Panc1 (cell line): ENCODE data around the gene SPEM3. TPM values are rescaled to one million over a fixed set of nuclear protein-coding genes. Genes with fewer than 3 reads are reported as not detected.

ENCODE experiments used
- ATAC-seq: fragments of 200-7000 bp; cut with Tn5 transposase; 2 replicates; pipeline ENCODE4 v1.9.1; 2020; ENCODE audit warnings: mild to moderate bottlenecking, moderate library complexity
- BruUV-seq: library from RNA; stranded (reverse); fragments of 400-500 nt; replicated peaks from 2 replicates; lab custom pipeline; 2021; lab: Mats Ljungman, UMichigan
- CTCF ChIA-PET: fragments of 300-600 bp; sonication (Branson Sonifier 250); formaldehyde crosslinking; loops from one replicate; lab custom pipeline; 2022; ENCODE audit warnings: antibody characterized with exemption; lab: Charles Lee
- POLR2A ChIA-PET: fragments of 300-600 bp; sonication (Branson Sonifier 250); formaldehyde crosslinking; loops from one replicate; lab custom pipeline; 2022; ENCODE audit warnings: antibody characterized with exemption; lab: Charles Lee
- DNase-seq: peaks from one replicate; pipeline ENCODE4 v3.0.0-alpha.2; 2010; ENCODE audit warnings: low read depth, low spot score
- H3K27ac ChIP-seq: 2 replicates; pipeline ENCODE4 v1.5.1; 2011; ENCODE audit warnings: mild to moderate bottlenecking, low read length, inconsistent platforms
- H3K27me3 ChIP-seq: fragments of 200-500 bp; sonication (Bioruptor generic); 2 replicates; pipeline ENCODE4 v1.6.0; 2014; ENCODE audit warnings: low read length, inconsistent platforms; ENCODE audit not compliant: control insufficient read depth, insufficient read depth
- H3K36me3 ChIP-seq: fragments of 200-500 bp; sonication (Bioruptor generic); 2 replicates; pipeline ENCODE4 v1.5.1; 2014; ENCODE audit warnings: inconsistent platforms, mild to moderate bottlenecking, low read length, moderate library complexity; ENCODE audit not compliant: control insufficient read depth, insufficient read depth
- H3K4me1 ChIP-seq: 2 replicates; pipeline ENCODE4 v1.5.1; 2011; ENCODE audit warnings: inconsistent platforms, mild to moderate bottlenecking, low read length, moderate library complexity; ENCODE audit not compliant: control insufficient read depth, insufficient read depth
- H3K4me3 ChIP-seq, 2 experiments: 2 replicates each; pipeline ENCODE4 v1.5.1; 2011 to 2012; ENCODE audit warnings: low read depth in 2 of 2, low read length in 2 of 2, mild to moderate bottlenecking in 2 of 2, inconsistent platforms in 1 of 2, moderate library complexity in 1 of 2
- H3K9me3 ChIP-seq: fragments of 200-500 bp; sonication (Bioruptor generic); 2 replicates; pipeline ENCODE4 v1.5.1; 2014; ENCODE audit warnings: low read depth, mild to moderate bottlenecking, inconsistent platforms, low read length, moderate library complexity; ENCODE audit not compliant: control insufficient read depth, insufficient read depth
- POLR2AphosphoS5 ChIP-seq: IDR thresholded peaks from 2 replicates; pipeline ENCODE4 v1.6.1; 2012; ENCODE audit warnings: mild to moderate bottlenecking, low read depth, low read length, moderate library complexity
- SIN3A ChIP-seq: IDR thresholded peaks from 2 replicates; pipeline ENCODE4 v1.6.1; 2012; ENCODE audit warnings: low read depth, mild to moderate bottlenecking, low read length, moderate library complexity, borderline replicate concordance; ENCODE audit not compliant: insufficient read depth
- TCF7L2 ChIP-seq: IDR thresholded peaks from 2 replicates; pipeline ENCODE4 v1.6.1; 2011; ENCODE audit warnings: mild to moderate bottlenecking, low read depth, low read length, inconsistent platforms
- in situ Hi-C: cut with HindIII; loops from 2 replicates; pipeline ENCODE4 v1.10.0; 2016; ENCODE audit warnings: low sequenced_read_pairs, low pct_unique_long_range_greater_than_20kb
- intact Hi-C: fragments of 100-400 bp; cut with micrococcal nuclease; formaldehyde crosslinking; loops from one replicate; pipeline ENCODE4 v1.10.0; 2022; ENCODE audit not compliant: unreplicated experiment
- total RNA-seq: library from RNA; stranded (reverse); gene quantifications from one replicate; pipeline ENCODE4 v1.2.1, GENCODE V29; 2021; ENCODE audit not compliant: unreplicated experiment
- TF ChIP-seq, protein P1 (sequence below), 2 experiments: IDR thresholded peaks; 2 replicates each; pipeline ENCODE4 v1.6.1; 2011 to 2012; ENCODE audit warnings: low read depth in 2 of 2, control low read depth in 1 of 2, low read length in 1 of 2, mild to moderate bottlenecking in 1 of 2, moderate library complexity in 1 of 2; ENCODE audit not compliant: insufficient read depth in 1 of 2
- TF ChIP-seq, protein P2 (sequence below): fragments of 450-650 bp; IDR thresholded peaks from 2 replicates; pipeline ENCODE4 v1.5.1; 2017; ENCODE audit warnings: mild to moderate bottlenecking

SPEM3 gene
- total RNA-seq, 1 experiment from 2014 or later: not detected

DNA sequence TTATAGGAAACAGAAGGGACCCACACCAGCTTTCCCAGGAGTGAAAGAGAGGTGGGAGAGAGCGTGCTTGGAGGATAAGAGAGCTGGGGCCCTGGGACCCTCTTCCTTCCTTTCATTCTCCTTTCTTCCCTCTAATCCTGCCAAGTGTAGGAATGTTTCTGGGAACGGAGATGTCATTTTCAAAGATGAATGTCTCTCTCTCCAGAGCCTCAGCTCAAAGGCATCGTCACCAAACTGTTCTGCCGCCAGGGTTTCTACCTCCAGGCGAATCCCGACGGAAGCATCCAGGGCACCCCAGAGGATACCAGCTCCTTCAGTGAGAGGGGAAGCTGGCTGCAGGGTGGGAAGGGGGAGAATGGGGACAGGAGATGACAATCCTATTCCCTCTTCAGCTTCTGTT is 12.6 kb downstream of the SPEM3 start:
- intact Hi-C loops: no loop called here
- Histone ChIP-seq H3K27me3 (no peaks in the 10 kb centered on the region), H3K4me3 (no peak overlapping the region), H3K9me3 (no peaks in the 10 kb centered on the region), H3K36me3 (no peaks in the 10 kb centered on the region), H3K27ac (no peak overlapping the region), H3K4me1 (peaks cover 18% of the 10 kb centered on the region)
- DNase-seq: no peak
- in situ Hi-C loops: no loop called here
- POLR2A ChIA-PET: interaction anchor here (0.5 to 0.7 kb wide), 3 partner anchors 10 to 16 kb away, joined by 3 to 16 read pairs (median 6); no protein-coding TSS in a partner anchor
- no TSS peak for BruUV-seq
- ATAC-seq: no peak
- TF ChIP-seq SIN3A (no peak), TCF7L2 (no peak)
- CTCF ChIA-PET: interaction anchor here (0.6 to 0.8 kb wide), 3 partner anchors 85 to 119 kb away, joined by 3 to 5 read pairs (median 4); no protein-coding TSS in a partner anchor

DNA sequence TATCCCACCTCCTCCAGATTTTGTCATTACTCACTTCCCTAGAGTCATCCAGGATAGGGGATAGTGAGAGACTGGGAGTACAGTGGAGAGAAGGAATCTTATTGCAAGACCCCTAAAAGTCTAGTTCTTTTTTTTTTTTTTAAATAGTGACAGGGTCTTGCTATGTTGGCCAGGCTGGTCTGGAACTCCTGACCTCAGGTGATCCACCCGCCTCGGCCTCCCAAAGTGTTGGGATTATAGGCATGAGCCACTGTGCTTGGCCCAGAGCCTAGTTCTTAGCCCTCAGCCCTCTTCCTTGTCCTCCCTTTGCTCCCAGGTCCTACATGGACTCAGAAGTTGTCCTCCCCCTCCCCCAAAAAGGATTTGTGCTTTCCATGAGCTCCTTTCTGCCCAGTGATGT is 13.5 kb downstream of the SPEM3 start:
- no peak for DNase-seq
- H3K27me3 ChIP-seq: no peaks in the 10 kb centered on the region
- BruUV-seq: no TSS peak
- TF ChIP-seq, protein P1, sequence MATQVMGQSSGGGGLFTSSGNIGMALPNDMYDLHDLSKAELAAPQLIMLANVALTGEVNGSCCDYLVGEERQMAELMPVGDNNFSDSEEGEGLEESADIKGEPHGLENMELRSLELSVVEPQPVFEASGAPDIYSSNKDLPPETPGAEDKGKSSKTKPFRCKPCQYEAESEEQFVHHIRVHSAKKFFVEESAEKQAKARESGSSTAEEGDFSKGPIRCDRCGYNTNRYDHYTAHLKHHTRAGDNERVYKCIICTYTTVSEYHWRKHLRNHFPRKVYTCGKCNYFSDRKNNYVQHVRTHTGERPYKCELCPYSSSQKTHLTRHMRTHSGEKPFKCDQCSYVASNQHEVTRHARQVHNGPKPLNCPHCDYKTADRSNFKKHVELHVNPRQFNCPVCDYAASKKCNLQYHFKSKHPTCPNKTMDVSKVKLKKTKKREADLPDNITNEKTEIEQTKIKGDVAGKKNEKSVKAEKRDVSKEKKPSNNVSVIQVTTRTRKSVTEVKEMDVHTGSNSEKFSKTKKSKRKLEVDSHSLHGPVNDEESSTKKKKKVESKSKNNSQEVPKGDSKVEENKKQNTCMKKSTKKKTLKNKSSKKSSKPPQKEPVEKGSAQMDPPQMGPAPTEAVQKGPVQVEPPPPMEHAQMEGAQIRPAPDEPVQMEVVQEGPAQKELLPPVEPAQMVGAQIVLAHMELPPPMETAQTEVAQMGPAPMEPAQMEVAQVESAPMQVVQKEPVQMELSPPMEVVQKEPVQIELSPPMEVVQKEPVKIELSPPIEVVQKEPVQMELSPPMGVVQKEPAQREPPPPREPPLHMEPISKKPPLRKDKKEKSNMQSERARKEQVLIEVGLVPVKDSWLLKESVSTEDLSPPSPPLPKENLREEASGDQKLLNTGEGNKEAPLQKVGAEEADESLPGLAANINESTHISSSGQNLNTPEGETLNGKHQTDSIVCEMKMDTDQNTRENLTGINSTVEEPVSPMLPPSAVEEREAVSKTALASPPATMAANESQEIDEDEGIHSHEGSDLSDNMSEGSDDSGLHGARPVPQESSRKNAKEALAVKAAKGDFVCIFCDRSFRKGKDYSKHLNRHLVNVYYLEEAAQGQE (IDR thresholded peaks at IDR 0.05; ENCODE audit: insufficient read depth in 1 of 2, low read depth in 2 of 2, low read length in 1 of 2): no peak
- TF ChIP-seq POLR2AphosphoS5: no peak
- TF ChIP-seq SIN3A: no peak
- no peak for TF ChIP-seq TCF7L2
- TF ChIP-seq, protein P2, sequence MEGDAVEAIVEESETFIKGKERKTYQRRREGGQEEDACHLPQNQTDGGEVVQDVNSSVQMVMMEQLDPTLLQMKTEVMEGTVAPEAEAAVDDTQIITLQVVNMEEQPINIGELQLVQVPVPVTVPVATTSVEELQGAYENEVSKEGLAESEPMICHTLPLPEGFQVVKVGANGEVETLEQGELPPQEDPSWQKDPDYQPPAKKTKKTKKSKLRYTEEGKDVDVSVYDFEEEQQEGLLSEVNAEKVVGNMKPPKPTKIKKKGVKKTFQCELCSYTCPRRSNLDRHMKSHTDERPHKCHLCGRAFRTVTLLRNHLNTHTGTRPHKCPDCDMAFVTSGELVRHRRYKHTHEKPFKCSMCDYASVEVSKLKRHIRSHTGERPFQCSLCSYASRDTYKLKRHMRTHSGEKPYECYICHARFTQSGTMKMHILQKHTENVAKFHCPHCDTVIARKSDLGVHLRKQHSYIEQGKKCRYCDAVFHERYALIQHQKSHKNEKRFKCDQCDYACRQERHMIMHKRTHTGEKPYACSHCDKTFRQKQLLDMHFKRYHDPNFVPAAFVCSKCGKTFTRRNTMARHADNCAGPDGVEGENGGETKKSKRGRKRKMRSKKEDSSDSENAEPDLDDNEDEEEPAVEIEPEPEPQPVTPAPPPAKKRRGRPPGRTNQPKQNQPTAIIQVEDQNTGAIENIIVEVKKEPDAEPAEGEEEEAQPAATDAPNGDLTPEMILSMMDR: no peak
- intact Hi-C loops: no loop called here
- peaks cover 18% of the 10 kb centered on the region for H3K4me1 ChIP-seq
- no peak overlapping the region for H3K4me3 ChIP-seq
- no peak overlapping the region for H3K27ac ChIP-seq
- ChIA-PET POLR2A (no interaction called here), CTCF (no interaction called here)
- H3K9me3 ChIP-seq: no peaks in the 10 kb centered on the region
- H3K36me3 ChIP-seq: no peaks in the 10 kb centered on the region
- in situ Hi-C loops: no loop called here
- ATAC-seq: no peak
